WI38 (cell line): Measurements from ENCODE around the gene MAPK8IP2.

ENCODE experiments used
- H3K4me3 ChIP-seq: 2 replicates; pipeline ENCODE4 v1.5.1; 2011; ENCODE audit warnings: low read depth, mild to moderate bottlenecking, control low read depth, low read length
- TF ChIP-seq, protein P1 (sequence below): IDR thresholded peaks from 2 replicates; pipeline ENCODE4 v1.5.1; 2012; ENCODE audit warnings: low read depth, mild to moderate bottlenecking, control low read depth, low read length

The MAPK8IP2 gene

DNA sequence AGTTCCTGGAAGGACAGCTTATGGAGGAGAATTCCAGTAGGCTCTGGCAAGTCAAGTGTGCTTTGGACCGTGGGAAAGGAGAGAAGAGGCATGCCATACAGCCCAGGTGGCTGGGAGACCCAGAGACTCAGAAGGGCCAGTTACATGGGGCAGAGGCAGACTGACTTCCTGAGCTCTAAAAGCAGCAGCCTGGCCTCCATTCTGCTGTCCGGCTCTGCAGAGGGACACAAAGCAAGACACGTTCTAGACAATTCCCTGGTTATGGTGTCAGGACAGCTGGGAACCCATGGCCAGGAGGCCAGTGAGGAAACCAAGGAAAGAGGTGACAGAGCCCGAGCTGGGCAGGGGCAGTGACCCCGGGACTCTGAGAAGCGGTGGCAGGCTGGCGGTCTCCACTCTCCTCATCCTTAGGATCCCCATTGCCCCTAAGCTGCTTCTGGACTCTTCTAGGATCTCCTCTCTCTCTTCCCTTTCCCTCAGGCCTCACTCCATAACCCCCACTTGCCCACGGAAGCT is 25.1 kb upstream of the MAPK8IP2 start:
- TF ChIP-seq, protein P1, sequence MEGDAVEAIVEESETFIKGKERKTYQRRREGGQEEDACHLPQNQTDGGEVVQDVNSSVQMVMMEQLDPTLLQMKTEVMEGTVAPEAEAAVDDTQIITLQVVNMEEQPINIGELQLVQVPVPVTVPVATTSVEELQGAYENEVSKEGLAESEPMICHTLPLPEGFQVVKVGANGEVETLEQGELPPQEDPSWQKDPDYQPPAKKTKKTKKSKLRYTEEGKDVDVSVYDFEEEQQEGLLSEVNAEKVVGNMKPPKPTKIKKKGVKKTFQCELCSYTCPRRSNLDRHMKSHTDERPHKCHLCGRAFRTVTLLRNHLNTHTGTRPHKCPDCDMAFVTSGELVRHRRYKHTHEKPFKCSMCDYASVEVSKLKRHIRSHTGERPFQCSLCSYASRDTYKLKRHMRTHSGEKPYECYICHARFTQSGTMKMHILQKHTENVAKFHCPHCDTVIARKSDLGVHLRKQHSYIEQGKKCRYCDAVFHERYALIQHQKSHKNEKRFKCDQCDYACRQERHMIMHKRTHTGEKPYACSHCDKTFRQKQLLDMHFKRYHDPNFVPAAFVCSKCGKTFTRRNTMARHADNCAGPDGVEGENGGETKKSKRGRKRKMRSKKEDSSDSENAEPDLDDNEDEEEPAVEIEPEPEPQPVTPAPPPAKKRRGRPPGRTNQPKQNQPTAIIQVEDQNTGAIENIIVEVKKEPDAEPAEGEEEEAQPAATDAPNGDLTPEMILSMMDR = no peak
- no peak overlapping the region for H3K4me3 ChIP-seq

DNA sequence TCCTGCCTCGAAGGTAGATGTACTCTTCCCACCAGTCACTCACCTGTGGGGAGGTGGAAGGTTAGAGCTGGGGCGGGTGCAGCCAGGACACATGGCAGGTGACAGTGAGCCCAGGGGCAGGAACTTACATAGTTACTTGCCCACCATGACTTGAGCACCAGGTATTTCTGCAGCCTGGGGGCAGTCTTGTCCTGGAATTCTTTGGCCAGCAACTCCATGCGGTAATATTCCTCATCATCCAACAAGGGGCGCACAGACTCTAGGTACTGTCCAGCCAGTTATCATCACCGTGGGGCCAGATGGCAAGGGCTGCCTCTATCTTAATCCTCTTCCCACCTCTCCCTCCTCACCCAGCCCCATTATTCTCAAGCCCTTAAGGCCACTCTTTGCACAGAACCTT is 24.5 kb upstream of the MAPK8IP2 start:
- TF ChIP-seq, protein P1 = no peak
- no peak overlapping the region for H3K4me3 ChIP-seq

DNA sequence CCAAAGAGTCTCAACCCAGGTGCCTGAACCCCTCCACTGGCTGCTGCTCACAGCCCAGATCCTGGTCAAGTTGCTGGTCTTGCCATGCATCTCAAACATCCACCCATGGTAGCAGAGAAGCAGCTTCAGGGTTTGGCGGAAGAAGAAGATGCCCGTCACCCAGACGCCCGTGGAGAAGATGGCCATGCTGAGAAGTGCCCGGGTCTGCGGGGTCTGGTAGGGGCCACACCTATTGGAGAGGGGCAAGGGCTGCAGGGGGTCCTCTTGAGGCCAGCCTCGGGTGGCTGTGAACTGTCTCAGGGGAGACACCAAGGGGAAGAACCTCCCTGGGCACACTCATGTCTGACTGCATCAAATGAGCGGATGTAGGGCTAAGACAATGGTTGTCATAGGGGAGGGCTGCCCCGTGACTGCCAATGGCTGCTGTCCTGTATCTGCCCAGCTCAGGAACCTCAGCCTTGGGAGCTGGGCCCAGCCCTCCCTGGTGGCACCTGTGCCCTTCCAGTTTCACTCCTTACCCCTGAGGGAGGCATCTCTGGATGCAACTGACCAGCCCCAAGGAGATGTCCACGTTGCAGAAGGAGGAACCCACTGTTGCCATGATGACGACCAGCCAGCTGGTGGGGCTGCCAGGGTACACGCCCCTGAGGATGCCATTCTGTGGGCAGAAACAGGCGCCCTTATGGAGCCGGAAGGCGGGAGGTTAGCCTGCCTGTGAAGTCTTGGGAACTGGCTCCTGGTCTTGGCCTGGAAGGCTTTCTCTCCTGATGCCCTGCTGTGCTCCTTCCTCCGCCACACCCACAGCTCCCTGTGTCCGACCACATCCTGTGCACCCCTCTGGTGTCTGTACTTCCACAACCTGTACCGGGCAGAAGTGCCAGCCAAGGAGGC is 23.5 kb upstream of the MAPK8IP2 start:
- TF ChIP-seq, protein P1 = no peak
- no peak overlapping the region for H3K4me3 ChIP-seq

DNA sequence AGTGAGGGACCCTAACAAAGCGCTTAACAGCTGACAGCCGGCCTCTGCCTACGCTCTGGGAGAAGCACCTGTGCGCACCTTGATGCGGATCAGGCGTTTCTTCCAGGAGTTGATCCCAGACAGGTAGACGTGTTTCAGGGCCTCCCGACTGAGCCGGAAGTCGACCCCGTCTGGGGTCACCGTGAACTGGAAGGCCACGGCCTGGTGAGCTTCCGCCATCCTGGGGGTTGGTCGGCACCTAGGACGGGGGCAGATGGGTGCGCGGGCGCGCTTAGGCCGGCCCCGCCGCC is 23.0 kb upstream of the MAPK8IP2 start:
- H3K4me3 ChIP-seq = no peak overlapping the region
- TF ChIP-seq, protein P1 = no peak

DNA sequence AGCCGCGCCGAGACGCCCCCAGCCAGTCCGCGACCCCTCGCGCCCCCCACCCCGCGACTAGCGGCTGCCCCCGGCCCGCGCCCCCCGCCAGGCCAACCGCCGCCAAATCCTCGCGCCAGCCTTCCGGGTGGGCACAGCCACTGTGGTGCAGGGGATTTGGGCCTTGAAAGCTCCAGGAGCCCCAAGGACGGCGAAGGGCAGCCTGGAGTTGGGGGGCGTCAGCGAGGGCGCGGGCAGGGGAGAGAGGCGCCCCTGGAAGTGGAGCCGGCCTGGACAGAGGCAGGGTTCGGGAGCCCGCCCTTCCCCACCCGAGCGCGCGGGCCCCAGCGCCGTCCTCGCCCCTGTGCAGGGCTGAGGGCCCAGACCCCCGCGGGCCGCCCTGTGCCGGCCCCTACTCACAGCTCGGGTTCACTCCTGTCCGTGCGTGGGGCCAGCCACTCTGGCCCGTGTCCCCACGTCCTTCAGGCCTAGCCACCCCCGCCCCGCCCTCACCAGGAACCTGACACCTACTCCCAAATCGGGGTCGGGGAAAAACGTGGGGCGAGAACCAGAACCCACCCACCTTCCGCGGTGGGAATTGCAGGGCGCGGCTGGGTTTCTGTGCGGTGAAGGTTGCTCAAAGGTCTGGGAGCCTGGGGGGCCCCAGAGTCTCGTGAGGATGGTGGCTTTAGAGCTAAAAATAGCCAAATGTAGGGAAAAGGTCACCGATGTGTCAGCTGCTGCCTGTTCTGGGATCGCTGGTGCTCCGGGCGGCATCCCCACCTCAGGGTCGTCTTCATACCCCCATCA is 22.4 kb upstream of the MAPK8IP2 start, which contains the start of gene CPT1B:
Gene CPT1B (minus strand): TSS at position 441 of the 789 bp plus-strand sequence. CDS start 512 bp downstream, outside the sequence.
- TF ChIP-seq, protein P1 = no peak
- H3K4me3 ChIP-seq = no peak within 1 kb of the TSS

DNA sequence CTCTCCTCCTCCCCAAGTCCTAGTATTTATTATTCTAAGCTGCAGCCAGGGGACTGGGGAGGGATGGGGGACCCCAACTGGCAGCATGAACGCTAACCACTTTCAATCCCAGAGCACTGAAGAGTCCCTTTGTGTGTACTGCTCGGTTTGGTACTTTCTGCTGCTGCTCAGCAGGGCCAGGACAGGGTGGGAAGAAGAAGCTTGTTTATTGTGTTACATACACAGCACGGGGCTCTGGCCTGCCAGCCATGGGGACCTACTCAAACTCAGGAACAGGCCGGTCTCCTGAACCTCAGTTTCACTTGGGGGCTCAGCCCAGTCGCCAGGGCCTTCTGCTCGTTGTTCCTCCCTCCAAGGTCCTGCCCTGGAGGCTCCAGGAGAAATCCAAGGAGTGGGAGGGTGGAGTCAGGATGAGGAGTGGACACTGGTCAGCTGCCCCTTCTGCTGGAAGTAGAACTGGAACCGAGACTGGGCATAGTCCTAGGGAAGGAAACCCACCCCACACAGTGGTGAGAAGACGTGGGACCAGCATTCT is 21.8 kb upstream of the MAPK8IP2 start:
- TF ChIP-seq, protein P1 = no peak
- no peak overlapping the region for H3K4me3 ChIP-seq
